NCI-H460 (cell line): ENCODE measurements around the gene TMIE. TPM values are rescaled to one million over a fixed set of nuclear protein-coding genes. Genes with fewer than 3 reads are reported as not detected.

Experiments
- DNase-seq: peaks from one replicate; pipeline ENCODE4 v3.0.0-alpha.2; 2016; ENCODE audit warnings: low read depth; ENCODE audit errors: extremely low read depth
- small RNA-seq, 2 experiments: library from RNA; depleted of rRNA; stranded (forward); fragments of <200 nt; gene quantifications; one replicate each; pipeline ENCODE3, GENCODE V24; 2014
- total RNA-seq: library from RNA; depleted of rRNA; stranded (reverse); fragments of >200 nt; shearing (Covaris generic); gene quantifications from 2 replicates; pipeline ENCODE4 v1.2.3, GENCODE V29; 2014; rRNA removed

The TMIE gene
- total RNA-seq, 1 experiment from 2014 or later = 0.77 TPM

DNA sequence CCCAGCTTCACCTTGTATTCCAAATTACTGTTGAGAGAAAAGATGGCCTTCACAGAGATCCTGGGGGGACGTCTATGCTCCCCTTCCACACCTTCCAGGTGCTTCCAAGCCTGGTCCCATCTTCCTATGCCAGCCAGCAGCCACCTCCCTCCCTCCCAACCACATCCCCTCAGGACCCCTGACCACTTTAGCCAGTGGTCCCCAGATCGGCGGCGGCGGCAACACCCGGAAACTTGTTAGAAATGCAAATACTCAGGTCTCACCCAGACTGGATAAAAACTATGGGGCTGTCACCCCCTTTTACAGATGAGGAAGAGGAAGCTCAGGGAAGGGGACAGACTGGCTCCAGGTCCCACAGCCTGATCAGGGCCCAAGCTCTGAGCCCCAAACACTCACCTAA is 54.5 kb downstream of the TMIE start:
- no peak for DNase-seq

GRCh38 chr3:46756642-46757041 is 55.5 kb downstream of the TMIE start:
- no peak for DNase-seq

- no peak for DNase-seq
Observed at GRCh38 chr3:46759239-46760167, 58.3 kb downstream of the TMIE start.

Small RNA genes within 50 kb of the gene (small RNA-seq; reads per million reads assigned to genes)
- 0 reads per million in 2 experiments for gene PRSS45

Other genes starting within 250 kb of the TMIE start
- not detected in 2 replicates for gene LTF, start 236.5 kb upstream of the TMIE start, total RNA-seq
- not detected in 2 replicates for gene RTP3, start 203.4 kb upstream of the TMIE start, total RNA-seq
- not detected in 2 replicates for gene LRRC2, start 135.1 kb upstream of the TMIE start, total RNA-seq
- gene FAM240A, start 88.9 kb upstream of the TMIE start, total RNA-seq = not detected in 2 replicates
- 1.4 and 2.9 TPM in 2 replicates for gene ALS2CL, start 7.7 kb upstream of the TMIE start, total RNA-seq
- gene PRSS50, start 16.5 kb downstream of the TMIE start, total RNA-seq = not detected in 2 replicates
- gene MYL3, start 162.1 kb downstream of the TMIE start, total RNA-seq = not detected in 2 replicates
- 0.20 and 0.30 TPM in 2 replicates for gene PTH1R, start 176.3 kb downstream of the TMIE start, total RNA-seq